ENCODE results near the gene ZNF774.

DNA sequence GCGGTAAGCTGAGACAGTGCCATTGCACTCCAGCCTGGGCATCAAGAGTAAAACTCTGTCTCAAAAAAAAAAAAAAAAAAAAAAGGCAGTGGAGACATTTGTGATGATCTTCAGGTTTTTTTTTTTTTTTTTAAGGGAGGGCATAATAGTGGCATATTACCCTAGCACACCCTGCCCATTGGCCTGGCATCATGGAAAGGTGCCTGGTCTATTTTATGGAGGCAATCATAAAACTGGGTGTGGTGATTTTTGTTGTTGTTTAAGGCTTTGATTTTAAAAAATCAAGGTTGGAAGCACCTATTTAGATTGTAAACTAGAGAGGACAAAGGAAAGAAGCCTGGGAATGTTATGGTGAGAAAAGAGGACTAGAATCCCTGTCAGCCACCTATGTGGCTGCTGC is 42.0 kb downstream of the ZNF774 start:
- TF ChIP-seq, protein P1, sequence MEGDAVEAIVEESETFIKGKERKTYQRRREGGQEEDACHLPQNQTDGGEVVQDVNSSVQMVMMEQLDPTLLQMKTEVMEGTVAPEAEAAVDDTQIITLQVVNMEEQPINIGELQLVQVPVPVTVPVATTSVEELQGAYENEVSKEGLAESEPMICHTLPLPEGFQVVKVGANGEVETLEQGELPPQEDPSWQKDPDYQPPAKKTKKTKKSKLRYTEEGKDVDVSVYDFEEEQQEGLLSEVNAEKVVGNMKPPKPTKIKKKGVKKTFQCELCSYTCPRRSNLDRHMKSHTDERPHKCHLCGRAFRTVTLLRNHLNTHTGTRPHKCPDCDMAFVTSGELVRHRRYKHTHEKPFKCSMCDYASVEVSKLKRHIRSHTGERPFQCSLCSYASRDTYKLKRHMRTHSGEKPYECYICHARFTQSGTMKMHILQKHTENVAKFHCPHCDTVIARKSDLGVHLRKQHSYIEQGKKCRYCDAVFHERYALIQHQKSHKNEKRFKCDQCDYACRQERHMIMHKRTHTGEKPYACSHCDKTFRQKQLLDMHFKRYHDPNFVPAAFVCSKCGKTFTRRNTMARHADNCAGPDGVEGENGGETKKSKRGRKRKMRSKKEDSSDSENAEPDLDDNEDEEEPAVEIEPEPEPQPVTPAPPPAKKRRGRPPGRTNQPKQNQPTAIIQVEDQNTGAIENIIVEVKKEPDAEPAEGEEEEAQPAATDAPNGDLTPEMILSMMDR (IDR thresholded peaks at IDR 0.05) = no peak
- TF ChIP-seq POLR2A (IDR thresholded peaks at IDR 0.05) = no peak

Data from heart left ventricle (tissue), 13 donors.